Kidney (tissue), 14 donors: ENCODE measurements around the gene ADIPOR2. TPM values are rescaled to one million over a fixed set of nuclear protein-coding genes. Genes with fewer than 3 reads are reported as not detected.
A peak's percentile ranks its signal among the peaks of the same experiment; 100 is the strongest.

Experiments used
- DNase-seq, 5 donors: peaks; one replicate each; pipeline ENCODE4 v3.0.0-alpha.2; 2013 to 2020
- FAIRE-seq: peaks from 2 replicates; lab custom pipeline; 2012; peaks lifted over from hg19 to GRCh38; lab: Jason Lieb, UNC
- H3K27ac ChIP-seq, 2 donors: one replicate each; pipeline ENCODE4 v1.7.0; 2013; ENCODE audit warnings: low read depth in 2 of 2, low read length in 2 of 2, inconsistent platforms in 1 of 2
- H3K27me3 ChIP-seq: one replicate; pipeline ENCODE4 v1.7.1; 2013; ENCODE audit warnings: low read length, inconsistent platforms; ENCODE audit not compliant: control insufficient read depth, insufficient read depth
- H3K36me3 ChIP-seq, 3 donors: one replicate each; pipeline versions ENCODE4 v1.7.0 to v1.7.1; 2013; ENCODE audit warnings: low read length in 3 of 3, control low read depth in 1 of 3, inconsistent platforms in 1 of 3; ENCODE audit not compliant: insufficient read depth in 3 of 3, control insufficient read depth in 2 of 3
- H3K4me1 ChIP-seq, 3 donors: one replicate each; pipeline versions ENCODE4 v1.7.0 to v1.7.1; 2013; ENCODE audit warnings: low read length in 3 of 3, inconsistent platforms in 1 of 3, low read depth in 1 of 3; ENCODE audit not compliant: control insufficient read depth in 2 of 3, insufficient read depth in 2 of 3
- H3K4me3 ChIP-seq, 3 donors: one replicate each; pipeline versions ENCODE4 v1.7.0 to v1.8.1; 2013; ENCODE audit warnings: low read length in 3 of 3, control low read depth in 1 of 3, inconsistent platforms in 1 of 3
- H3K9ac ChIP-seq, 3 donors: one replicate each; pipeline versions ENCODE4 v1.7.0 to v1.7.1; 2013; ENCODE audit warnings: low read length in 3 of 3, control low read depth in 1 of 3, inconsistent platforms in 1 of 3
- H3K9me3 ChIP-seq, 3 donors: one replicate each; pipeline versions ENCODE4 v1.7.0 to v1.7.1; 2013; ENCODE audit warnings: low read length in 3 of 3, control low read depth in 1 of 3, inconsistent platforms in 1 of 3; ENCODE audit not compliant: control insufficient read depth in 2 of 3, insufficient read depth in 1 of 3
- intact Hi-C: fragments of 100-400 bp; cut with DNase I; formaldehyde crosslinking; loops from one replicate; pipeline ENCODE4 v1.11.1; 2022
- polyA plus RNA-seq: library from polyadenylated mRNA; stranded (reverse); fragments of 350-450 nt; fragmentation: Illumina TruSeq; extraction: RNeasy Lipid Tissue Mini Kit (QIAGEN cat#74804); gene quantifications from one replicate; pipeline ENCODE4 v1.2.3, GENCODE V29; 2014; ENCODE audit warnings: low read depth, low replicate concordance; ENCODE audit not compliant: insufficient read depth
- total RNA-seq: library from RNA; stranded (reverse); fragmentation: NEBNext Ultra II Directional; extraction: Animal tissue kit (Norgen Biotek cat#: 25700); gene quantifications from one replicate; pipeline ENCODE4 v1.2.1, GENCODE V29; 2021
- TF ChIP-seq, protein P1 (sequence below): IDR thresholded peaks from 3 replicates; pipeline ENCODE4 v1.5.1; 2012; ENCODE audit warnings: mild to moderate bottlenecking, moderate library complexity, borderline replicate concordance; ENCODE audit not compliant: insufficient read depth; ENCODE audit errors: extremely low read depth
- donor health status: control.
- donor health status: control.
- donor health status: control.
- donor health status: control.
- donor health status: control.
- donor health status: DM: yes; HTN: yes; CAD: no.
- donor health status: Normal renal cell carcinoma (clear cell type).

Gene ADIPOR2
- total and polyA plus RNA-seq, 2 donors from 2014 or later, result 26.7 to 50.0 TPM

- Histone ChIP-seq H3K27me3 (no peaks in the 10 kb centered on the region), H3K9ac (no peak overlapping the region), H3K4me3 (no peak overlapping the region), H3K9me3 (no peaks in the 10 kb centered on the region), H3K27ac (no peak overlapping the region), H3K36me3 (no peaks in the 10 kb centered on the region), H3K4me1 (peaks cover 0 to 3% (median 0%) of the 10 kb centered on the region in 3 donors)
- DNase-seq, result peak in 1 of 5 donors; percentile 56
- TF ChIP-seq, protein P1, sequence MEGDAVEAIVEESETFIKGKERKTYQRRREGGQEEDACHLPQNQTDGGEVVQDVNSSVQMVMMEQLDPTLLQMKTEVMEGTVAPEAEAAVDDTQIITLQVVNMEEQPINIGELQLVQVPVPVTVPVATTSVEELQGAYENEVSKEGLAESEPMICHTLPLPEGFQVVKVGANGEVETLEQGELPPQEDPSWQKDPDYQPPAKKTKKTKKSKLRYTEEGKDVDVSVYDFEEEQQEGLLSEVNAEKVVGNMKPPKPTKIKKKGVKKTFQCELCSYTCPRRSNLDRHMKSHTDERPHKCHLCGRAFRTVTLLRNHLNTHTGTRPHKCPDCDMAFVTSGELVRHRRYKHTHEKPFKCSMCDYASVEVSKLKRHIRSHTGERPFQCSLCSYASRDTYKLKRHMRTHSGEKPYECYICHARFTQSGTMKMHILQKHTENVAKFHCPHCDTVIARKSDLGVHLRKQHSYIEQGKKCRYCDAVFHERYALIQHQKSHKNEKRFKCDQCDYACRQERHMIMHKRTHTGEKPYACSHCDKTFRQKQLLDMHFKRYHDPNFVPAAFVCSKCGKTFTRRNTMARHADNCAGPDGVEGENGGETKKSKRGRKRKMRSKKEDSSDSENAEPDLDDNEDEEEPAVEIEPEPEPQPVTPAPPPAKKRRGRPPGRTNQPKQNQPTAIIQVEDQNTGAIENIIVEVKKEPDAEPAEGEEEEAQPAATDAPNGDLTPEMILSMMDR, result no peak
- intact Hi-C loops, result no loop called here
- FAIRE-seq, result no peak
Measured at GRCh38 chr12:1829306-1829900, 138.5 kb downstream of the ADIPOR2 start.

- Histone ChIP-seq H3K4me3 (no peak overlapping the region), H3K4me1 (peaks cover 0 to 3% (median 0%) of the 10 kb centered on the region in 3 donors), H3K36me3 (no peaks in the 10 kb centered on the region), H3K27ac (no peak overlapping the region), H3K9me3 (no peaks in the 10 kb centered on the region), H3K27me3 (no peaks in the 10 kb centered on the region), H3K9ac (no peak overlapping the region)
- intact Hi-C loops, result no loop called here
- FAIRE-seq, result no peak
- TF ChIP-seq, protein P1, result no peak
- peak in 1 of 5 donors; percentile 20 for DNase-seq
Measured at GRCh38 chr12:1830401-1830845, 139.6 kb downstream of the ADIPOR2 start.

DNA sequence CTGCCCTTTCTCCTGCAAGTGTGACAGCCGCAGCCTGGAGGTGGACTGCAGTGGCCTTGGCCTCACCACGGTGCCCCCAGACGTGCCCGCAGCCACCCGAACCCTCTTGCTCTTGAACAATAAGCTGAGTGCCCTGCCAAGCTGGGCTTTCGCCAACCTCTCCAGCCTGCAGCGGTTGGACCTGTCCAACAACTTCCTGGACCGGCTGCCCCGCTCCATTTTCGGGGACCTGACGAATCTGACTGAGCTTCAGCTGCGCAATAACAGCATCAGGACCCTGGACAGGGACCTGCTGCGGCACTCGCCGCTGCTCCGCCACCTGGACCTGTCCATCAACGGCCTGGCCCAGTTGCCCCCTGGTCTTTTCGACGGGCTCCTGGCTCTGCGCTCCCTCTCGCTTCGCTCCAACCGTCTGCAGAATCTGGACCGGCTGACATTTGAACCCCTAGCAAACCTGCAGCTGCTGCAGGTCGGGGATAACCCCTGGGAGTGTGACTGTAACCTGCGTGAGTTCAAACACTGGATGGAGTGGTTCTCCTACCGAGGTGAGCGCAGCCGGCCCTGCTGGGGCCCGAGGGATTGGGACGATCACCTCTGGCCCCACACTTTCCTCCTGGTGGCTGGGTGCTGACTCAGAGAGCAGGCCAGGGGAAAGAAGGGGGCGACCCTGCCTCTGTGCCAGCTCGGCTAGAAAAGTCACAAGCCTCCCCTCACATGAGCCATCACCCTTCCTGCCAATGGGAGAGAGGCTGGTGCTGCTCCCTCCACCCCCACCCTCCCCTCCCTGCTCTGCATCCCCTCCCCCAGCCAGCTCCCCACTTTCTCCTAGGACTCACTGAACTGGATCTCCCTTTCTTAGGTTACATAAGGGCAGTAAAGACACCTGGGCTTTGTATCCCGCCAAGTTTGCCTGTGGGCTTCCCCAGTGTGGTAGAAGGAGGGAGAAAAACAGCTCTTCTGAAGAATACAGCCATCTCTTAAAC is 140.4 kb downstream of the ADIPOR2 start:
- FAIRE-seq (no peak), DNase-seq (peak; percentile 91 to 96 (median 93))
- H3K36me3 ChIP-seq, result no peaks in the 10 kb centered on the region
- H3K27ac ChIP-seq, result no peak overlapping the region
- H3K4me1 ChIP-seq, result peaks cover 0 to 3% (median 0%) of the 10 kb centered on the region in 3 donors
- intact Hi-C loops, result no loop called here
- H3K27me3 ChIP-seq, result no peaks in the 10 kb centered on the region
- no peak overlapping the region for H3K9ac ChIP-seq
- TF ChIP-seq, protein P1, result no peak
- H3K9me3 ChIP-seq, result no peaks in the 10 kb centered on the region
- H3K4me3 ChIP-seq, result no peak overlapping the region
